ENCODE results near the gene ZMYND11. TPM values are rescaled to one million over a fixed set of nuclear protein-coding genes. Genes with fewer than 3 reads are reported as not detected.

The ZMYND11 gene
- total RNA-seq, 1 experiment from 2014 or later = 40.3 TPM

DNA sequence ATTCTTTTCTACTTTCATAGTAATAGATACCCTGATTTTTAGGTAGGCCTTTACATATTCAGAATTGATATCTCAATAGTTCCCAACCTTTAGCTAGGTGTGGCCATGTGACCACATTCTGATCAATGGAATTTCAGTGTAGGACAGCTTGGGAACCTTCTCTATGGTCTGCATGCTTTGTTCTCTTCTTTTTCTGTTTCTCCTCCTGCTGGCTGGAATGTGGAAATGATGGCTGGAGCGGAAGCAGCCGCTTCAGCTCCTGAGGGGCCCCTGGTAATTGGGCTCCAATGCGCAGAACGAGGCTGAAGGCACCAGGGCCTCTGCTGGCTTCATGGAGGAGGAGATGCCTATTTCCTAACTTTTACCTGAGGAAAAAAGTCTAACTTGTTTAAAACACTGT, 152.6 kb downstream of the ZMYND11 start:
- Mint-ChIP-seq H3K4me1 (ENCODE audit: low read depth, unreplicated experiment) (no peaks in the 10 kb centered on the region), H3K27ac (ENCODE audit: unreplicated experiment) (no peak overlapping the region), H3K27me3 (ENCODE audit: unreplicated experiment) (no peaks in the 10 kb centered on the region), H3K36me3 (ENCODE audit: insufficient read depth, unreplicated experiment) (peaks cover 7% of the 10 kb centered on the region), H3K4me3 (ENCODE audit: low read depth, unreplicated experiment) (no peak overlapping the region), H3K9me3 (ENCODE audit: low read depth, unreplicated experiment) (no peaks in the 10 kb centered on the region)
- no peak for DNase-seq
- intact Hi-C loops (cut with micrococcal nuclease; ENCODE audit: unreplicated experiment) = no loop called here
- BruUV-seq (replicated peaks) = no TSS peak
- CTCF ChIA-PET = no interaction called here
- peak; percentile 32 for TF ChIP-seq CTCF (IDR thresholded peaks at IDR 0.05; ENCODE audit: unreplicated experiment)

GRCh38 chr10:288316-289200, 153.3 kb downstream of the ZMYND11 start:
- intact Hi-C loops (cut with micrococcal nuclease; ENCODE audit: unreplicated experiment) = no loop called here
- H3K4me1 Mint-ChIP-seq (ENCODE audit: low read depth, unreplicated experiment) = no peaks in the 10 kb centered on the region
- H3K27me3 Mint-ChIP-seq (ENCODE audit: unreplicated experiment) = no peaks in the 10 kb centered on the region
- no peak overlapping the region for H3K4me3 Mint-ChIP-seq (ENCODE audit: low read depth, unreplicated experiment)
- peaks cover 7% of the 10 kb centered on the region for H3K36me3 Mint-ChIP-seq (ENCODE audit: insufficient read depth, unreplicated experiment)
- no peaks in the 10 kb centered on the region for H3K9me3 Mint-ChIP-seq (ENCODE audit: low read depth, unreplicated experiment)
- H3K27ac Mint-ChIP-seq (ENCODE audit: unreplicated experiment) = no peak overlapping the region
- no TSS peak for BruUV-seq (replicated peaks)
- no peak for TF ChIP-seq CTCF (IDR thresholded peaks at IDR 0.05; ENCODE audit: unreplicated experiment)
- CTCF ChIA-PET = no interaction called here
- DNase-seq = no peak

DNA sequence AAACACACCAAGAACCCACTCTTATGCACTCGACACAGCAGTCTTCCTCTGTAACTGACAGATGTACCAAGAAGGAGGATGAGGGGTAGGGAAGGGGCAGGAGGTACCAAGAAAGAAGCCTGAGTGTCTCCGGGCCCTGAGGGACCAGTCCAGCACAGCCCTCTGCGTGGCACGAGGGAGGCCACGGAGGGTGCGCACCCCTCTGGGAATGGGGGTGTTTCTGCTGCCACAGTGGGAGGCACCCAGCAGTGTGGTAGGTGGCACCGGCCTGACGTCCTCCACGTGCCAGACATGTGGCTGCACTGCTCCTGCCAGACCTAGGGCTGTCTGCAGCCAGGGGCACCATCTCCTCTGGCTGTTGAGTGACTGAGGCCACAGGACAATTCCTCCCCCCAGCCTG, 154.3 kb downstream of the ZMYND11 start:
- no peak for DNase-seq
- TF ChIP-seq CTCF (IDR thresholded peaks at IDR 0.05; ENCODE audit: unreplicated experiment) = no peak
- CTCF ChIA-PET = no interaction called here
- intact Hi-C loops (cut with micrococcal nuclease; ENCODE audit: unreplicated experiment) = no loop called here
- Mint-ChIP-seq H3K9me3 (ENCODE audit: low read depth, unreplicated experiment) (no peaks in the 10 kb centered on the region), H3K27ac (ENCODE audit: unreplicated experiment) (no peak overlapping the region), H3K27me3 (ENCODE audit: unreplicated experiment) (no peaks in the 10 kb centered on the region), H3K4me3 (ENCODE audit: low read depth, unreplicated experiment) (no peak overlapping the region), H3K36me3 (ENCODE audit: insufficient read depth, unreplicated experiment) (peaks cover 7% of the 10 kb centered on the region), H3K4me1 (ENCODE audit: low read depth, unreplicated experiment) (no peaks in the 10 kb centered on the region)
- no TSS peak for BruUV-seq (replicated peaks)

DNA sequence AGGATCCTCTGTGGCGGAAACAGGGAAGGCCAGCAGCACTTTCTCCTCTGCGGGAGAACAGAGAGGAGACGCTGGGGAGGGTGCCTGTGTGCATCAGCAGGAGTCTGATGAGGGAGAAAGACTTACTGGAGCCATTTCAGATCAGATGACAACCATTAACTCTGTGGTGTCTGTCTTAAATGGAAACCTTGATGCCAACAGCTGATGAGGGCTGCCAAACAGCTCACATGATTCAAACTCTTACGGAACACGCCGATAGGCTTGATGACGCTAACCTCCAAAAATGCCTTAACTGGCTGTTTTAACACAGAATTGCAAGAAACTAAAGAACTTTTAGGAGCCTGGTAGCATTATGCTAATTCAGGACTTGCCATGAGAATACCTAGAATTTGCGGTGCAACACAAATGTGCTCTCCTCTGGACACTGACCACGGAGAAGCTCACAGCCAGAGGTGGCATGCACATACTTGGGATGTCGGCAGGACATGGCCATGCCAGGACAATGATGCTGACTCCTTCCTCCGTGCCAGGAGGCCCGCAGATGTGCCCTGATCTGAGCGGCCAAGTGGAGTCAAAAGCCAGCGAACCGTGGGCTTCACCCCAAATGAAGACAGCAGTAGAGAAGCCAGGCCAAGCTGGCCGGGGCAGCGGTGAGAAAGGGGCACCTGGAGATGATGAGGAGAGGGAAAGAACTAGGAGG, 154.9 kb downstream of the ZMYND11 start:
- no TSS peak for BruUV-seq (replicated peaks)
- Mint-ChIP-seq H3K9me3 (ENCODE audit: low read depth, unreplicated experiment) (no peaks in the 10 kb centered on the region), H3K36me3 (ENCODE audit: insufficient read depth, unreplicated experiment) (peaks cover 3% of the 10 kb centered on the region), H3K4me3 (ENCODE audit: low read depth, unreplicated experiment) (no peak overlapping the region), H3K4me1 (ENCODE audit: low read depth, unreplicated experiment) (no peaks in the 10 kb centered on the region), H3K27me3 (ENCODE audit: unreplicated experiment) (no peaks in the 10 kb centered on the region), H3K27ac (ENCODE audit: unreplicated experiment) (no peak overlapping the region)
- no peak for TF ChIP-seq CTCF (IDR thresholded peaks at IDR 0.05; ENCODE audit: unreplicated experiment)
- intact Hi-C loops (cut with micrococcal nuclease; ENCODE audit: unreplicated experiment) = no loop called here
- CTCF ChIA-PET = no interaction called here
- DNase-seq = no peak

Measured in Calu3 (cell line).